GM11168 (cell line): Measurements from ENCODE around the gene CRIP1.

ENCODE experiments used
- in situ Hi-C: fragments of 300-500 bp; cut with MboI; formaldehyde crosslinking; loops from one replicate; pipeline ENCODE4 v1.12.0; 2022; ENCODE audit warnings: low sequenced_read_pairs; ENCODE audit not compliant: unreplicated experiment

CRIP1 gene

GRCh38 chr14:105501504-105502291, 15.0 kb downstream of the CRIP1 start:
- in situ Hi-C loops: no loop called here

- in situ Hi-C loops: no loop called here
Measured at GRCh38 chr14:105502446-105503295, 16.0 kb downstream of the CRIP1 start.

- in situ Hi-C loops: no loop called here
Measured at GRCh38 chr14:105503296-105503640, 16.6 kb downstream of the CRIP1 start.

- in situ Hi-C loops: no loop called here
Measured at GRCh38 chr14:105503935-105504692, 17.4 kb downstream of the CRIP1 start.

GRCh38 chr14:105505101-105505500, 18.4 kb downstream of the CRIP1 start:
- in situ Hi-C loops: no loop called here

- in situ Hi-C loops: no loop called here
Measured at GRCh38 chr14:105507247-105507646, 20.6 kb downstream of the CRIP1 start.

- in situ Hi-C loops: no loop called here
Measured at GRCh38 chr14:105508069-105508468, 21.4 kb downstream of the CRIP1 start.

GRCh38 chr14:105508601-105509000, 21.9 kb downstream of the CRIP1 start:
- in situ Hi-C loops: no loop called here

- in situ Hi-C loops: no loop called here
Measured at GRCh38 chr14:105517096-105517495, 30.4 kb downstream of the CRIP1 start.

GRCh38 chr14:105519946-105520698, 33.4 kb downstream of the CRIP1 start:
- in situ Hi-C loops: no loop called here

- in situ Hi-C loops: loop anchor here (5.0 to 25.0 kb wide), 2 partner anchors 153 to 462 kb away; no protein-coding TSS in a partner anchor
Measured at GRCh38 chr14:105525326-105525725, 38.6 kb downstream of the CRIP1 start.

- in situ Hi-C loops: loop anchor here (5.0 to 25.0 kb wide), 2 partner anchors 154 to 461 kb away; no protein-coding TSS in a partner anchor
Measured at GRCh38 chr14:105525861-105526775, 39.4 kb downstream of the CRIP1 start, which contains the start of gene TMEM121. Gene TMEM121, plus strand, starts transcription at chr14:105526583. Its CDS starts 2,252 bp downstream, at chr14:105528835.

- in situ Hi-C loops: loop anchor here (5.0 to 25.0 kb wide), 2 partner anchors 155 to 460 kb away; no protein-coding TSS in a partner anchor
Measured at GRCh38 chr14:105526776-105527380, 40.2 kb downstream of the CRIP1 start.

GRCh38 chr14:105527381-105527825, 40.7 kb downstream of the CRIP1 start:
- in situ Hi-C loops: loop anchor here (5.0 to 25.0 kb wide), 2 partner anchors 155 to 460 kb away; no protein-coding TSS in a partner anchor

GRCh38 chr14:105527826-105528585, 41.3 kb downstream of the CRIP1 start:
- in situ Hi-C loops: loop anchor here (5.0 to 25.0 kb wide), 2 partner anchors 156 to 459 kb away; no protein-coding TSS in a partner anchor

GRCh38 chr14:105528586-105529318, 42.1 kb downstream of the CRIP1 start:
- in situ Hi-C loops: loop anchor here (5.0 to 25.0 kb wide), 2 partner anchors 156 to 459 kb away; no protein-coding TSS in a partner anchor

- in situ Hi-C loops: loop anchor here (5.0 to 25.0 kb wide), 2 partner anchors 157 to 458 kb away; no protein-coding TSS in a partner anchor
Measured at GRCh38 chr14:105529319-105529568, 42.6 kb downstream of the CRIP1 start.
